HCT116 (cell line): ENCODE data around the gene ROGDI.

ENCODE experiments used
- CEBPB ChIP-seq: IDR thresholded peaks from 2 replicates; pipeline ENCODE4 v1.6.1; 2012; ENCODE audit warnings: low read depth
- POLR2AphosphoS5 ChIP-seq: IDR thresholded peaks from 2 replicates; pipeline ENCODE4 v1.6.1; 2011; ENCODE audit warnings: mild to moderate bottlenecking, low read depth, low read length, moderate library complexity
- ZFX ChIP-seq: fragments of 450-650 bp; IDR thresholded peaks from 2 replicates; pipeline ENCODE4 v1.6.1; 2017
- TF ChIP-seq, protein P1 (sequence below), 3 experiments: fragments of 200-600 bp in 1 of 3; sonication (generic) in 1 of 3; IDR thresholded peaks in 2 of 3; conservative IDR thresholded peaks in 1 of 3; 2 replicates each; pipeline ENCODE4 v1.5.1; 2012 to 2017; ENCODE audit warnings: low read depth in 2 of 3, low read length in 2 of 3, antibody characterized with exemption in 1 of 3, borderline replicate concordance in 1 of 3, control low read depth in 1 of 3, mild to moderate bottlenecking in 1 of 3, mixed read lengths in 1 of 3, mixed run types in 1 of 3, moderate library complexity in 1 of 3; ENCODE audit not compliant: insufficient read depth in 1 of 3
- TF ChIP-seq, protein P2 (sequence below): IDR thresholded peaks from 2 replicates; pipeline ENCODE4 v1.6.1; 2012; ENCODE audit warnings: low read depth

DNA sequence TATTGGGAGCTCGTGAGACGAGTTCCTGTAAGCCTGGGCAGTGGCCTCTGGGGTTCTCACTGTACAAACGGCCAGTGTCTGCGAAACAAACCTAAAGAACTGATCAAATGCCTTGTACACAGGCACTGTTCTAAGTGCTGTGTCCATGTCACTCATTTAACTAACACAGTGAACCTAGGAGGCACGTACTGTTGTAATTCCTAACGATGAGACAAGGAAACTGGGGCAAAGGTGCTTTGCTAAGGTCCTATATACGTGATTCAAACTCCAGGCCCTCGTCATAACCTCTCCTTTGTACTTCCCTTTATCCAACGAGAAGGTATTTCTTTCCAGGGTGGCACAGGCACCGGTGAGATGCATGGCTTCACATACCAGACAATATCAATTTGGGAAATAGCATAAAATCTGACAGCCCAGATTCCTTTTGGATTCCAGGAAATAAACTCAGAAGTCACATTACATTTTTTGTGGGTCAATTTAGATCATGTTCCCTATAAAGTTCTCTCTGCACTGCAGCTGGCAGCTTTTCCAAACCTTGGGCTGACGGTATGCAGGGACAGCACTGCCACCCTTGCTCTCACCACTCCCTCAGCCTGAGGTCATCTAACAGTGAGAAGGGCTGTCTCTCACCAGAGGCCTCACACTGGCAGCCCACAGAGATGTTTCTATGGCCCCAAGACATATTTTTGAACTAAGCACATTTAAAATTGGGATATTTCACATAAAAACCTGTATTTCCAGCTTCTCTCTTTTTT is 26.3 kb upstream of the ROGDI start:
- TF ChIP-seq, protein P1, sequence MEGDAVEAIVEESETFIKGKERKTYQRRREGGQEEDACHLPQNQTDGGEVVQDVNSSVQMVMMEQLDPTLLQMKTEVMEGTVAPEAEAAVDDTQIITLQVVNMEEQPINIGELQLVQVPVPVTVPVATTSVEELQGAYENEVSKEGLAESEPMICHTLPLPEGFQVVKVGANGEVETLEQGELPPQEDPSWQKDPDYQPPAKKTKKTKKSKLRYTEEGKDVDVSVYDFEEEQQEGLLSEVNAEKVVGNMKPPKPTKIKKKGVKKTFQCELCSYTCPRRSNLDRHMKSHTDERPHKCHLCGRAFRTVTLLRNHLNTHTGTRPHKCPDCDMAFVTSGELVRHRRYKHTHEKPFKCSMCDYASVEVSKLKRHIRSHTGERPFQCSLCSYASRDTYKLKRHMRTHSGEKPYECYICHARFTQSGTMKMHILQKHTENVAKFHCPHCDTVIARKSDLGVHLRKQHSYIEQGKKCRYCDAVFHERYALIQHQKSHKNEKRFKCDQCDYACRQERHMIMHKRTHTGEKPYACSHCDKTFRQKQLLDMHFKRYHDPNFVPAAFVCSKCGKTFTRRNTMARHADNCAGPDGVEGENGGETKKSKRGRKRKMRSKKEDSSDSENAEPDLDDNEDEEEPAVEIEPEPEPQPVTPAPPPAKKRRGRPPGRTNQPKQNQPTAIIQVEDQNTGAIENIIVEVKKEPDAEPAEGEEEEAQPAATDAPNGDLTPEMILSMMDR (IDR thresholded peaks at IDR 0.05 in 2 of 3, conservative IDR thresholded peaks at IDR 0.05 in 1 of 3; ENCODE audit: borderline replicate concordance in 1 of 3, insufficient read depth in 1 of 3, low read depth in 2 of 3, low read length in 2 of 3): no peak
- TF ChIP-seq ZFX: no peak
- TF ChIP-seq POLR2AphosphoS5: no peak
- no peak for TF ChIP-seq CEBPB
- TF ChIP-seq, protein P2, sequence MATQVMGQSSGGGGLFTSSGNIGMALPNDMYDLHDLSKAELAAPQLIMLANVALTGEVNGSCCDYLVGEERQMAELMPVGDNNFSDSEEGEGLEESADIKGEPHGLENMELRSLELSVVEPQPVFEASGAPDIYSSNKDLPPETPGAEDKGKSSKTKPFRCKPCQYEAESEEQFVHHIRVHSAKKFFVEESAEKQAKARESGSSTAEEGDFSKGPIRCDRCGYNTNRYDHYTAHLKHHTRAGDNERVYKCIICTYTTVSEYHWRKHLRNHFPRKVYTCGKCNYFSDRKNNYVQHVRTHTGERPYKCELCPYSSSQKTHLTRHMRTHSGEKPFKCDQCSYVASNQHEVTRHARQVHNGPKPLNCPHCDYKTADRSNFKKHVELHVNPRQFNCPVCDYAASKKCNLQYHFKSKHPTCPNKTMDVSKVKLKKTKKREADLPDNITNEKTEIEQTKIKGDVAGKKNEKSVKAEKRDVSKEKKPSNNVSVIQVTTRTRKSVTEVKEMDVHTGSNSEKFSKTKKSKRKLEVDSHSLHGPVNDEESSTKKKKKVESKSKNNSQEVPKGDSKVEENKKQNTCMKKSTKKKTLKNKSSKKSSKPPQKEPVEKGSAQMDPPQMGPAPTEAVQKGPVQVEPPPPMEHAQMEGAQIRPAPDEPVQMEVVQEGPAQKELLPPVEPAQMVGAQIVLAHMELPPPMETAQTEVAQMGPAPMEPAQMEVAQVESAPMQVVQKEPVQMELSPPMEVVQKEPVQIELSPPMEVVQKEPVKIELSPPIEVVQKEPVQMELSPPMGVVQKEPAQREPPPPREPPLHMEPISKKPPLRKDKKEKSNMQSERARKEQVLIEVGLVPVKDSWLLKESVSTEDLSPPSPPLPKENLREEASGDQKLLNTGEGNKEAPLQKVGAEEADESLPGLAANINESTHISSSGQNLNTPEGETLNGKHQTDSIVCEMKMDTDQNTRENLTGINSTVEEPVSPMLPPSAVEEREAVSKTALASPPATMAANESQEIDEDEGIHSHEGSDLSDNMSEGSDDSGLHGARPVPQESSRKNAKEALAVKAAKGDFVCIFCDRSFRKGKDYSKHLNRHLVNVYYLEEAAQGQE: no peak
